Activated CD4-positive, alpha-beta T cell treated with anti-CD3 and anti-CD28 coated beads for 4 hours (primary cell): ENCODE measurements around the gene ARL2.

Experiments used
- DNase-seq, 2 donors: peaks; one replicate each; pipeline ENCODE4 v3.0.0-alpha.2; 2020

Gene ARL2

DNA sequence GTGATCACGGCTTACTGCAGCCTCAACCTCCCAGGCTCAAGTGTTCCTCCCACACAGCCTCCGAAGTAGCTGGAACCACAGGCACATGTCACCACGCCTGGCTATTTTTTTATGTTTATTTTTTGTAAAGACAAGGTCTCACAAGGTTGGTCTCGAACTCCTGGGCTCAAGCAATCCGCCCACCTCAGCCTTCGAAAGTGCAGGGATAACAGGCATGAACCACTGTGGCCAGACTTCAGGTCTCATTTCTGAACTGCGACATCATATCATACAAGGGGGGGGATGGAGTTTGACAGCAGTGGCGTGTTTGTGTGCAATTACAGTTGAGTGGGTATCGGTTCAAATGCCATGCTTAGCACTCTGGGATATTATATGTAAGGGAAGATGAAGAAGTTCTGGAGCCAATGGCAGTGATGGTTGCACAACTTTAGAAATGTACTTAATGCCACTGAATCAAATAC lies 37.5 kb downstream of the ARL2 start:
- DNase-seq = no peak

GRCh38 chr11:65053827-65054508 lies 40.0 kb downstream of the ARL2 start:
- DNase-seq = peak; percentile 22 to 27

- no peak for DNase-seq
Measured at GRCh38 chr11:65055538-65055937, 41.6 kb downstream of the ARL2 start.

DNA sequence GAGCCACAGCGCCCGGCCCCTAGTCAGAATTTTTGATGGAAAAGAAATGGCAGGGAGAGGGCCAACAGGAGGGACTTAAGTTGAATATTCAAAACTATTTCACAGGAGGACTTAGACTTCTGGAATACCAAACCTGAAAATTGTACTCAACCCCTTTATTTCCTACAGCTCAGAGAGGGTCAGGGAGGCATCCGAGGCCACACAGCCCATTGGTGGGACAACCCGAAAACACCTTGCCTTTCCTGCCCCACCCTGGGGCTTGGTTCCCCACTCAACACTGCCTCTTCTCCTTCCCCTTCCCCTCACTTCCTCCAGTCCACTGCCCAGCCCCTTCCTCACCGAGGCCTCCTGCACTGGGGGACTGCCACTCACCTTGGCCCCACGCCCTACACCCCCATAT lies 43.0 kb downstream of the ARL2 start:
- no peak for DNase-seq

- no peak for DNase-seq
Measured at GRCh38 chr11:65057526-65057925, 43.6 kb downstream of the ARL2 start.

GRCh38 chr11:65058012-65058411 lies 44.1 kb downstream of the ARL2 start:
- no peak for DNase-seq

GRCh38 chr11:65058419-65059054 lies 44.6 kb downstream of the ARL2 start, which contains the start of gene NAALADL1:
Gene NAALADL1, minus strand, starts transcription at chr11:65058553. Its CDS starts 32 bp downstream, at chr11:65058521.
- DNase-seq = no peak

GRCh38 chr11:65059523-65059922 lies 45.6 kb downstream of the ARL2 start:
- no peak for DNase-seq

- DNase-seq = no peak
Measured at GRCh38 chr11:65059959-65060824, 46.2 kb downstream of the ARL2 start.

- DNase-seq = no peak
Measured at GRCh38 chr11:65060913-65061408, 47.0 kb downstream of the ARL2 start.

GRCh38 chr11:65063532-65063931 lies 49.6 kb downstream of the ARL2 start:
- no peak for DNase-seq

- no peak for DNase-seq
Measured at GRCh38 chr11:65064847-65065240, 50.9 kb downstream of the ARL2 start.

- no peak for DNase-seq
Measured at GRCh38 chr11:65065851-65066250, 51.9 kb downstream of the ARL2 start.

GRCh38 chr11:65066315-65066714 lies 52.4 kb downstream of the ARL2 start:
- DNase-seq = no peak

DNA sequence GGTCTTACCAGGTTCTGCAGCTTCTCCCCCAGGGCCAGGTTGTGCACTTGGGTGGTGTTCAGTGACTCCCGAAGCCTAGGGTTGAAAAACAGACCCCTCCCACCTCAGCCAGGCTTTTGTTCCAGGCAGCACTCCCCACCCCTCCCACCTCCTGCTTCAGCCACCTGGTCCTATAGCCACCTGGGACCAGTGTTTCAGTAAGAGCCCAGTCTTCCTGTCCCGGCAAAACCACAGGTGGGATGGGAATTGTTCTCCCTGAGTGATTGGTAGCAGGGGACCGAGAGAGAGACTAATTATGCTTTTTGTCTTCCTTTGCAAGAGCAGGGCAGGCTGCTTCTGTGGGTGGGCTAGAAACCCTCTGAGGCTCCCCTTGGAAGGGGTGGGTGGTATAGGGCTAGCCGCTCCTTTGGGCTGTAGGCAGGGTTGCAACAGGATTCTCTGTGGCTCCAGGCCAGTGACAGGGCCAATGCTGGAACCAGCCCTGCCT lies 52.9 kb downstream of the ARL2 start:
- no peak for DNase-seq

DNA sequence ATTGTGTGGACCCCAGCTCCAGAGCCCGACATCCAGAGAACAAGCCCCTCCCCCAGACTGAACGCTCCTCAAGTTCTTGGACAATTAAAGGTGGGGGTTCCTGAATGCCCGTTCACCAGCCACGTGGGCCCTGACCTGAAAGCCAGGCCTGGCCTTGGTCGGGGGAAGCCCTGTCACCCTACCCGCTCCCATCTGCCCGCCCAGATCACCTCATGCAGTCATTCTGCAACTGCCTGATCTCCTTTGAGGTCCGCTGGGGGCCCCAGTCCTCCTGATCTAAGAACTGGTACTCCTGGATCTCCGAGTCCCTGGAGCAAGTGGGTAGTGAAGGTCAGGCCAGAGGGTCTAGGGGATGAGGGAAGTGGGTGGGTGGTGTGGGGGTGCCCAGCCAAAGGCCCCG lies 53.5 kb downstream of the ARL2 start:
- DNase-seq = no peak

DNA sequence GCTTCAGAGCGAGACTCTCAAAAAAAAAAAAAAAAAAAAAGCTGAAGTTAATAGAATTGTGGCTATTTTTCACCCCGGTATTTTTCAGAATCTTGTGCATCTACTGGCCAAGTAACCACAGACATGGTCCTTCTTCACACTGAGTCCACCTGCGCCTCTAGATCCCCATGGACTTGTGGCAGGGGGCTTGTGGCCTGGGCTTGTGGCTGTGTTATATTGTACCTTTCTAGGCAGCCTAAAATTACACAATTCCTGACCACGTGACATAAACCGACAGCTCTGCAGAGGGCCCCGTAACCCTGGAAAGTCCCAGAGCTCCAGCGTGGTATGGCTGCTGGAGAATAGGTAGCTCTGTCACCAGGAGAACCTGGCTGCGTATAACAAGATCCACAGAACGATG lies 55.3 kb downstream of the ARL2 start:
- DNase-seq = no peak
